H1 (cell line): ENCODE results near the gene MGRN1. TPM values are rescaled to one million over a fixed set of nuclear protein-coding genes. Genes with fewer than 3 reads are reported as not detected.

Source experiments
- E2F6 ChIP-seq: IDR thresholded peaks from 2 replicates; pipeline ENCODE4 v1.6.1; 2012; ENCODE audit warnings: inconsistent platforms
- KDM5A ChIP-seq: fragments of 200-600 bp; IDR thresholded peaks from 2 replicates; pipeline ENCODE4 v1.7.1; 2012; ENCODE audit warnings: mild to moderate bottlenecking, low read length, inconsistent platforms, mixed read lengths
- POLR2AphosphoS5 ChIP-seq: IDR thresholded peaks from 2 replicates; pipeline ENCODE4 v1.6.1; 2011; ENCODE audit warnings: low read depth, low read length
- polyA plus RNA-seq, 7 experiments: library from polyadenylated mRNA; depleted of rRNA in 3 of 7; stranded (reverse) in 5 of 7; unstranded in 2 of 7; fragments of >200 nt in 5 of 7; fragments of 200-250 nt in 2 of 7; gene quantifications; 1 replicate in 5 of 7; 2 replicates in 1 of 7; 4 replicates in 1 of 7; pipeline versions ENCODE4 v1.2.1 to v1.2.3, GENCODE V29; 2011 to 2013; ENCODE audit warnings: missing spikeins in 2 of 7, mixed read lengths in 2 of 7
- total RNA-seq: library from RNA; stranded (reverse); fragmentation: NEBNext Ultra II Directional; extraction: Animal tissue kit (Norgen Biotek cat#: 25700); gene quantifications from 2 replicates; pipeline ENCODE4 v1.2.1, GENCODE V29; 2021
- TF ChIP-seq, protein P1 (sequence below): IDR thresholded peaks from 2 replicates; pipeline ENCODE4 v1.6.1; 2012; ENCODE audit warnings: inconsistent platforms
- TF ChIP-seq, protein P2 (sequence below), 3 experiments: IDR thresholded peaks; 1 replicate in 2 of 3; 2 replicates in 1 of 3; pipeline versions ENCODE4 v1.5.1 to v1.6.1; 2011; ENCODE audit warnings: low read length in 3 of 3, mild to moderate bottlenecking in 3 of 3, inconsistent platforms in 2 of 3, low read depth in 1 of 3, moderate library complexity in 1 of 3; ENCODE audit not compliant: insufficient read depth in 1 of 3; ENCODE audit errors: control extremely low read depth in 1 of 3

Gene MGRN1
- total and polyA plus RNA-seq, 2 of the 8 experiments (the other 6 are each of a cell fraction or from before 2014, with no cell fraction given): 15.0 to 82.3 TPM

DNA sequence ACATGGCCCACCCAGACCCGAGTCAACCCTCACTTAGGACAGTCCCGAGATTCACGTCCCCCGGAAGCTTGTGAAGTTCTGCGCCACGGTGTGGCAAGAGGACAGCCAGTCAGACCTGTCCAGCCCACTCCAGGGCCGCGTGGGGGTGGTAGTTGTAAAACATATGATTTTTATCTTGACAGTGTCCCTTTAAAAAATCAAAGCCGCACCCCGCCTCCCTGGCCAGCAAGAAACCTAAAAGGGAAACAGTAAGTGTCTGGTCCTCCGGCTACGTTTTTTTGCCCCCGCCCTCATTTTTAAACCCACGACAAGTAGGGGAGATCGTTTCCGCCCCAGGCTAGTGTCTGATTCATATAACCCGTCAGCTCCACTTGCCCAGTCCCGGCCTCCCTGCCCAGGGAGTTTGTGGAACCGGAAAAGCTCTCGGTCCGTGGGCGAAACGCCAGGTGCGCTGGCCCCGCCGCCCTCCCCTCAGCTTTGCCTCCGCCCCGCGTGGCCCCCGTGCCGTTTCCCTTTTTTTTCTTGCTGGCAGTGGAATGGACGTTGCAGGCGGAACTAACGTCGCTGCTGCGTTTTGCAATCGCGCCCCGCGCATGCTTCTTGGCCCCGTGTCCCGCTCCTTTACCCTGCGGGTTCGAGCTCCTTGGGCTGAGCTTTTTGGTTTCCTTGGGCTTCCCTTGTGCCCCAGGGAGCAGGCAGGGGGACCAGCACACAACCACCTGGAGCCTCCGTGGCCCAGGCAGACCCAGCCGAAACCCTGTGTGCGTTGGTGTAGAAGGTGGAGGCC, 55.4 kb downstream of the MGRN1 start (continued):
- TF ChIP-seq POLR2AphosphoS5: no peak
- TF ChIP-seq KDM5A: no peak
- TF ChIP-seq E2F6: no peak
- TF ChIP-seq, protein P1, sequence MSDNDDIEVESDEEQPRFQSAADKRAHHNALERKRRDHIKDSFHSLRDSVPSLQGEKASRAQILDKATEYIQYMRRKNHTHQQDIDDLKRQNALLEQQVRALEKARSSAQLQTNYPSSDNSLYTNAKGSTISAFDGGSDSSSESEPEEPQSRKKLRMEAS: no peak
- TF ChIP-seq, protein P2, sequence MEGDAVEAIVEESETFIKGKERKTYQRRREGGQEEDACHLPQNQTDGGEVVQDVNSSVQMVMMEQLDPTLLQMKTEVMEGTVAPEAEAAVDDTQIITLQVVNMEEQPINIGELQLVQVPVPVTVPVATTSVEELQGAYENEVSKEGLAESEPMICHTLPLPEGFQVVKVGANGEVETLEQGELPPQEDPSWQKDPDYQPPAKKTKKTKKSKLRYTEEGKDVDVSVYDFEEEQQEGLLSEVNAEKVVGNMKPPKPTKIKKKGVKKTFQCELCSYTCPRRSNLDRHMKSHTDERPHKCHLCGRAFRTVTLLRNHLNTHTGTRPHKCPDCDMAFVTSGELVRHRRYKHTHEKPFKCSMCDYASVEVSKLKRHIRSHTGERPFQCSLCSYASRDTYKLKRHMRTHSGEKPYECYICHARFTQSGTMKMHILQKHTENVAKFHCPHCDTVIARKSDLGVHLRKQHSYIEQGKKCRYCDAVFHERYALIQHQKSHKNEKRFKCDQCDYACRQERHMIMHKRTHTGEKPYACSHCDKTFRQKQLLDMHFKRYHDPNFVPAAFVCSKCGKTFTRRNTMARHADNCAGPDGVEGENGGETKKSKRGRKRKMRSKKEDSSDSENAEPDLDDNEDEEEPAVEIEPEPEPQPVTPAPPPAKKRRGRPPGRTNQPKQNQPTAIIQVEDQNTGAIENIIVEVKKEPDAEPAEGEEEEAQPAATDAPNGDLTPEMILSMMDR (IDR thresholded peaks at IDR 0.05; ENCODE audit: control extremely low read depth in 1 of 3, insufficient read depth in 1 of 3, low read depth in 1 of 3, low read length in 3 of 3): no peak
